DLD1 (cell line): ENCODE data around the gene BCL11B.

Experiments used
- in situ Hi-C: cut with HindIII; loops from 2 replicates; pipeline ENCODE4 v1.10.0; 2017; ENCODE audit warnings: low sequenced_read_pairs

Gene BCL11B

DNA sequence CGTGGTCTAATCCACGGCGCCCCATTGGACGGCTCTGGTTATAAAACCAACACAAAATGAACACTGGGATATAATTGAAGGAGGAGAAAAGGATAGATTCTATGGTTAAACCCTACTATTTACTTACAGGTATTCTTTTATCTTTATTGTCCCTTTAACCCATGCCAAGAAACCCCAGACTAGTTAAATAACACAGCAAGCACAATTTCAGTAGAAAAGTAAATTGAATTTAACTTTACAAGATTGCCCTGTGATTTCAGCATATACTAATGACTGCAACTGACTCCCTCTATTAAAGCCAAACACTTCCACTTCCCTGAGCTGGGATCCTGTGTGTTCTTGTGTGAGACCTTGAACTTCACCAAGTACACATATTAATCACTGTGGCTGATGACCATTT is 45.3 kb downstream of the BCL11B start:
- in situ Hi-C loops, result no loop called here

DNA sequence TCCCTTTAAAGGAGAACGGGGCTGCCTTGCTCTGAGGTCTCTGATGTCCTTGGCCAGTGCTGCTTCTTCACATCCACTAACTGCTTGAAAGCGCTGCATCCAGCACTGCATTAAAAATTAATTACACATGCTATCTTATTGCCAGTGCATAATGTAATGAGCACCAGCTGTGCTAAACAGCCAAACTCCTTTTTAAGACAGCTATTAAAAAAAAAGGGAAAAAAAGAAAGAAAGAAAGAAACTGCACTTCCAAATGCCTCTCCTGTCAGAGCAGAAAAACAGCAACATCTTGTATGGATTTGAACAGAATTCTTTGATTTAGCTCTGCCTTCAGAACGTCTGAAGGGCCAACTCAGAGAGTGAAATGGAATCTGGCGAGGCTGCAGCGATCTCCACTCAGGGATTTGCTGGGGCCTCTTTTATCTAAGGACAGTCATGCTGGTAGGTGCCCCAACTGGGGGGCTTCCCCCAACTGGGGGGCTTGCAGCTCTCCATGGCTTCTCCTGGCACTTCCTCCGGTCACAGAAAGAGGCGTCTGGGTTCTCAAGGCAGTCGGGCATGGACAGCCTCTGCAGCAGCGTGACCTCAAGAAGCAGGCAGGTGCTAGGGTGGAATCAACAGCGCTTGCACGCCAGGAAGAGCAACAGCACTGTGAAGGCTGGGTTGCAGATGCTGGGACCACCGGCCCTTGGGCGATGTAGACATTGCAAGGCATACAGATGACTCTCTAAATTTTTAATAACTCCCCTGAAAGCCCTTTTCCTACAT is 46.4 kb downstream of the BCL11B start:
- in situ Hi-C loops, result no loop called here

DNA sequence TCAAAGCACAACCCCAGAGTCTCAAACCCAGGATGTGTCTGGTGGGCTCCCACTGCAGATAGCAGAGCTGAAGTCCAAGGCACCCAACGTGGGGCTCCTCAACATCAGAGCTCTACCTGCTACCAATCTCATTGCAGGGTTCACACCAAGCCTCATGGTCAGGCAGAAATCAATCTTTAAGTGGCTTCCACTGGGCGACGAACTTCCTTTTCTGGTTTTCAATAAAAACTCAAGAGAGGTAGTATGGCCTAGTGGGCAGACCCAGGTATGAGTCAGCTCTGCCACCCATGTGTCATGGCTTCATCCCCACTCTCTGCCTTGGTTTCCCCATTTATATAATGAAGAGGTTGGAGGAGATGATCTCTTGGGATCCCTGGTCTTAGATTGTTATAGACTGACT is 47.0 kb downstream of the BCL11B start:
- in situ Hi-C loops, result no loop called here

DNA sequence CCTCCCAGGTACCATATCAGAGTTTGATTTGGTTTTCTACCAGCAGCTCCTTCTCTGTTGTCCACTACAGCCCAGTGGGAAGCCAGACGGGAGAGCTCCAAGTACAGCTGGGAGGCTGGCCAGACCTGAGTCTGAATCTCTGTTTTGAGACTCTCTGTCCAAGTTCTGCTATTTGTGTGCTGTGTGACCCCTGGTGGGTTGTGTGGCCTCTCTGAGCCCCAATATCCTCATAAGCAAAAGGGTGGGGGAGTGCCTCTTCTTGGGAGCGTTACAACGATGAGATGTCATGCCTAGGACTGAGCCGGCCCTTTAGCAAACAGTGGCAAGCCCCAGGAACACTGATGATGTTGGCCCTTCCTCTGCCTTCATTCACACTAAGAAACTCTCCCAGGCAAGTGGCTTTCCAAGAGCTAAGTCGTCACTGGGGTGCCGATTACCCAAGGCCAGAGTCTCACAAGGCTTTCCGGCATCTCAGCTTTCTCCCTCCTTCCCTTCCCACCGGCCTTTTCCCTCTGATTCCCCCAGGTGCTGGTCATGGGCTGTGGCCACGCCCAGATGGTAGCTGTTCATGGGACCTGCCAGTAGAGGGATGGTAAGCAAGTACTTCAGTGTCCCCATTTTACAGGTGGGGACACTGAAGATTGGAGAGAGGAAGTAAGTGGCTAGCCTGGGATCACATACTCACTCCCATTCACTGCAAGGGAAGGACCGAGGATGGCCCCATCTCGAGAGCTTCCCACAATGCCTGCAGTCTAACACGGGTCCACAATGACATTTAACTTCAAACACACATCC is 47.7 kb downstream of the BCL11B start:
- in situ Hi-C loops, result no loop called here

DNA sequence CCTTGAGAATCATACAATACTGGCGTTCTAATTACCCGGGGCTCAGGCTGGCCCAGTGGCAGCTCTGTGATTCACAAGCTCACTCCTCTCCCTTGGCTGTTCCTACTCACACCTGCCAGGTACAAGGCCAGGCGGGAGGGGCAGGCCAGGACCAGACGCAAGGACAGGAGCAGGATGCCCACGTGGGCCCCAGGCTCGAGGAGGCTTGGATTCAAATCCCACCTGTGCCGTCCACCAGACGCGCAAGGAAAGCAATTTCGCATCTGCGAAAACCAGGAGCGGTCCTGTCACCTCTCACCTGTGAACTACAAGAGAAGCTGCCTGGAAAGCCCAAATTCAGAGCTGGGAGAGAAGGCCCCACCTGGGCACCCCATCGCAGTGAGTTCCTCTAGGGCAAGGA is 50.6 kb downstream of the BCL11B start:
- in situ Hi-C loops, result no loop called here

DNA sequence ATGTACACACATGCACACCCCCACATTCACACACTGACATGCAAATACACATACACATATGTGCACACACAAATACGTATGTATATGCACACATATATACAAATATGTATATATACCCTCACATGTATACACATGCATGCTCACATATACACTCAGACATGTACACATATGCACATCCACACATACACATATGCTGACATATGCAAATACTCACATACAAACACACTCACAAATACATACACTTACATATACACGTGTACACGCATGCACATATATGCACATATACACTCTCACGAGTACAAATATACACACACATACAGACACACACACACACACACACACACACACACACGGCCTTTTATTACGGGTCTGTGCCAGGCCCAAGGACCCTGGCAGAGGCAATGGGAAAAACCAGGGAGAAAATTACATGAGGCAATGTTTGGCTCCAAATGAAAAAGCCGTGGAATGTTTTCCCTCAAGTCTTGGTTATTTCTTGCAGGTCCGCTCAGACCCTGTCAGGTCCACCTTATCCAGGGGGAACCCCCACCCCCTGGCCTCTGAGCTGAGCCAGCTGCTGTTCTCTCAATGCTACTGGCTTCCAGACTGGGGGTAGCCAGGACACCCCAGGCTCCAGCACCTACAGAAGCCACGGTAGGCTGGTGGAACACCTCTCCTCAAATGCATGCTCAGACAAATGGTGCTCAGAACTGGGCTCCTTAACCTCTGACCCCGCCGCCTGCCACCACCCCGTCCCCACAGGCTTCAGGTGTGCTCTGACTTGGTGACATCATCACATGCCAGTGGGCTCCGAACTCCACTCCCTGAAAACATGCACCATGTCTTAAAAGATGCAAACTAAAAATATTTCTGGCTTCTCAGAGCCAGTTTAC is 54.7 kb downstream of the BCL11B start:
- in situ Hi-C loops, result no loop called here

DNA sequence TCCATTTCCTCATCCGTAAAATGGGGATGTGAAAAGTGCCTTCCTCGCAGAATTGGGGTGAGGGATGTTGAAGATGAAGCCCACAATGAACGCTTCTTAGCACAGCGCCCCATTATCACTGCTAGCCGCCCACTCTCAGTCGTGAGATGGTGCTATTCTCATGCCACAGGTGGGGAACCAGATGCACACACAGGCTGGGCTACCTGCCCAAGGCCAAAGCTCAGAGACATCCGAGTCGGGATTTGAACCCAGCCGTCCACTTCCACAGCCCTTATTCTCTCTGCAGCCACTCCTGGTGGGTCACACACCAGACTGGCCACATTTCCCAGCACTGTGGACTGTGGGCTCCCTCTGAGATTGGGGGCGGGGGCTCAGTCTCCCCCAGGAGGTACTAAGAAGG is 55.8 kb downstream of the BCL11B start:
- in situ Hi-C loops, result no loop called here

DNA sequence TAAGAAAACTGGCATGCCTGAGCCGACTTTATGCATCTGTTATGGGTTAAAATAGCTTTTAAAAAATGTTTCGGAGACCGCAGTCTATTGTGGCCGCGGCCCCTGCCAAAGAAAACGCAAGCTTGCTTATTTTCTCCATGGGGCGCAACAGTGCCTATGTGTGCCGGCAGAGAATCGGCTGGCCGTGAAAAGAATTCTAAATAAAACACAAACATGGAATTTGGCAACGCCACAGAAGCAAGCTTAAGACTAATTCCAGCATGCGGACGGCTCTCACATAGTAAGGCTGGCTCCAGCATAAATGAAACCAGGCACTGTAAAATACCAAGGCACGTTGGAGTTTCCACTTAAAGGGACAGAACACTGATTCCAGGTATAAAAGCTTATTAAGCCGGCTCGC is 56.7 kb downstream of the BCL11B start:
- in situ Hi-C loops, result no loop called here

DNA sequence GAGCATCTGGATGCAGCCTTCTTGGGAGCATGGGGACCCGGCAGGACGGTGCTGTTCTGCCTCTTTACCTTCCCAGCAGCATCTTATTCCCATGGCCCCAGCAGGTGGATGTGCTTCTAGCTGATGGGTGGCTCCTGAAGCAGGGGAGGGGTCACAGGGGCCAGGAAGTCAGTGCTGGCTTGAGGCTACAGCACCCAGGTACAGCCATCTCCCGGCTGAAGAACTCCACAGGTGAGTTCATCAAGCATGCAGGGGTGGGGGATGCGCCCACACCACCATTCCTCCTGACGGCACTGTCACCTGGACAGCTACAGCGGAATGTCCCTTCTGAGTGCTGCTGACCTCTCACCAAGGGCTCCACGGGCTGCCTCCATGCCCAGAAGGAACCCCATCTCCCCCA is 57.3 kb downstream of the BCL11B start:
- in situ Hi-C loops, result no loop called here

DNA sequence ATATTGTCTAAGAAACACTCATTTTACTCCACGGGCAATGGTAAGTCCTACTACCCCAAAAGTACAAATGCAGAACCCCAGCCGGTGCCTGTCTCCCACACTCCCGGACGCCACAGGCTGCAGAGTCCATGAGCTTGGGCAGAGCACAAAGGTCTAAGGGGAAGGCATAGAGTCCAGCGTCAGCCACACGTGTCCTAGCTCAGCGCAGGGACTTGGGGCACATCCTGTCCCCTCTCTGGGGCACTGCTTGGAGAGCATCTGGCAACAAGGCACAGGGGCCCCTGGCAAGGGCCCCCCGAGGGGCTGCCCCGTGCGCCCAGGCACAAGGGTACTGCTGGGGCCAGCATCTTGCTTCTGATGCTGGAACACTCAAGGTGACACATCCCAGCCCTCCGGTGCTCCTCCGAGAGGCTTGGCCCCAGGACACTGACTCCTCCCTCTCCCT is 58.4 kb downstream of the BCL11B start:
- in situ Hi-C loops, result no loop called here

DNA sequence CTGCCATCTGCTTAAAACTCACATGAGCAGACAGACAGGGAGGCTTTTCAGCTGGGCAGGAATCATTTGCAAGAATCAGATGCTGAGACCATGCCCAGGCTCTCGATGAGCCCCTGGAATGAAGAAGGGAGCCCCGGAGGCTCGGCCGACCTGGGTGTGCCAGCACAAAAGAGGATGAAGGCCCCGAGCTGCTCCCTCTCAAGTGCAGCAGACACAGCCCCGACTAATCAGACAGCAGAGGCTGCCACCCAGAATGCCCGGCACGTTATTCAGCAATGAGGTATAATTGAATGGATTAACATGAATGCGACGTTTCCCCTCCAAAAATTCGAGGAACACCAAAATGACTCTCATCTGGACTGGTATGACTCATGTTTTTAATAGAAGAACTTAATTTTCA is 58.9 kb downstream of the BCL11B start:
- in situ Hi-C loops, result no loop called here

DNA sequence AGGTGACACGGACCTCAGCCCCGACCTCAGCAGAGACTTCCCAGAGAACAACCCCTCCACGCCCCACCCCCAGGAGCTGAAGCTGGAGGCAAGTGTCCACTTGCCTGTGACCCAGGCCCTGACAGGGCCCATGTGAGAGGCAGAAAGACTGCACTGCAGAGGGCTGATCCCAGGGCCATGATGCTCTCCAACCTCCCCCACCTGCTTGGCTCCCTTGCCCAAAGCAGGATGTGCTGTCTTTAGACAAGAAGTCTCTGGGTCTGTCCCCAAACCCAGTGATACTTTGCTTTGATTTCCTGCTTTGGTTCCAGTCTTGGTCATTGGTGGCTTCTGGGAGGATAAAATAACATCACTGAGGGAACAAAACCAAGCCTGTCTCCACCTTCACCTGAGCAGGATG is 59.4 kb downstream of the BCL11B start:
- in situ Hi-C loops, result no loop called here

DNA sequence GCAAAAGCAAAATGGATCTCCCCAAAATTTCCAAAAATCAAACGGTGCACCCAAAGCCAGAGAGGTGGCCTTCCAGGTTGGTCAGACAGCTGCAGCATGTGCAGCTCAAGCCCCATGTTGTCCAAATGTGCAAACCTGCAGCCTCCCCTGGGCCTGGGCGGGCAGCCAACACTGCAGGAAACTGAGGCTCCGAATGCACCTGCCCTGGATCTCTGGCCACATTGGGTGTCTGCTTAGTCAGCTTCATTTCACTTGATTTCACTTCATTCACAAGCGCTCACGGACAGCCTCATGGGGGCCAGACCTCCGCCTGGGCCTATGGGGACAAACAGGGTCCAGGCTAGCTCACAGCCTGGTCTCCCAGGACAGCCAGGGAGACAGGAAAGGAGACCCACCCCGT is 59.8 kb downstream of the BCL11B start:
- in situ Hi-C loops, result no loop called here

DNA sequence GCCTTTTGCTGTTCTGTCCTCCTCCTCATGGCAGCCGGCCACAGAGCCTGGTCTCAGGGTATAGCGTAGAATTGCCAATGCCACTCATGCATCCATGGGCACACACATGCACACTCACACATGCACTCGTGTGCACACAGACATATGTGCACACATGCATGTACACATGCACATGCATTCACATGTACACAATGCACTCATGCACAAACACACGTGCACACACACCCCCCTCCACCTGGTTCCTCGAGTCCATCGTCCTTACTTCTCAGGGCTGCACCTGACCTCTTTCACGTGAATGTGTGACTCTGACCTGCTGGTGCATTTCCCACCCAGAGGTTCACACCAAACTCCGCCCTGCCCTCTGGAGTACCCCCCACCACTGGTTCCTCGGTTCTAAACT is 60.6 kb downstream of the BCL11B start:
- in situ Hi-C loops, result no loop called here

DNA sequence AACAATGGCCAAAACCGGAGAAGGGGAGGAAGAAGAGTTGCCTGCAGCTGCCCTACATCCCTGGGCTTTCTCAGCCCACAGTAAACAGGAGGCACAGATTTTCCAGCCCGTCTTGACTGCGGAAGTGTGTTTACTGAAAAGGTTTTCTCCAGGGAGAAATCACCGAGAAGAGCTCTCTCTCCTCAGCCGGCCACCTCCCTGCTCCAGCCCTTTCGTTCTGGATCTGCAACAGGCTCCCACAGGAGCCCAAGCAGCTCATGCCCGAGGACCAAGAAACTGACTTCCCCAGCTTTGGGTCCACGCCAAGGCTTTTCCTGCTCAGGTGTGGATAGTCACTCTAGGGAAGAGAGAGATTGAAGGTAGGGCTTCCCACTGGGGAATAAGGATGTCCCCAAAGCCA is 61.7 kb downstream of the BCL11B start:
- in situ Hi-C loops, result no loop called here

DNA sequence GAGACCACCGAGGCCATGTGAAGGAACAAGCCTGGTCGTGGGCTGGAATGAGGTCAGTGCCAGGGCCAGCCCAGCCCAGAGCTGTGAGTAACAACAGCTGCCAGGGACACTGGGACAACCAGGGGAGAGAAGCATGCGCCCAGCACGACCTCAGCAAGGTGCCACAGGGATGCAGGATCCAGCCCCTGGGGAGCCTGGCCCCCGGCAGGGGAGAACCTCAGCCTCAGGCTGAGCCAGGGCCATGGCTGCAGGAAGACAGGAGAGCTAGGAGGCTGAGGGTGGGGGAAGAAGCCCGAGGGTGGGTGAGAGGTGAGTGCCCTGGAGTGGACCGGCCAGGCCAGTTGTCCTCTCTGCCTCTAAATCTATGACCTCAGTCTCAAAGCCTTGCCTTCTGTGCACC is 62.6 kb downstream of the BCL11B start:
- in situ Hi-C loops, result no loop called here

DNA sequence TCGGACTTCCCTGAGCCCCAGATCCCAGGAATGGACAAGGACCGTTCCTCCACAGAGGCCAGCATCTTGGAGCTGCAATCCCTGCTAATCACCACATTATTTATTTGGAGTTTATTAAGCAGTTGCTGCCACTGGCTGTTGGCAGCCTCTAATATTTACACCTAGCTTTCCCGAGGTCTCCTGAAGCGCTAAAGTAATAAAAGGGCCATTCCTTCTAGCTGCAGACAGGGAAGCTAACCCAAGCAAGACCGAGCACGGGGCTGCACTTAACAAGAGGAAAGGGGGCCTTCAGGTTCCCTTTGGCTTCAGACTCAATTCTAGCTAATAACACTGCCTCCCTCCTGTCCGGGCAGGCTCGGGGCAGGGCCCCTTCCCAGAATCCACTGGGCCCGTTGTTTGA is 63.7 kb downstream of the BCL11B start:
- in situ Hi-C loops, result no loop called here

DNA sequence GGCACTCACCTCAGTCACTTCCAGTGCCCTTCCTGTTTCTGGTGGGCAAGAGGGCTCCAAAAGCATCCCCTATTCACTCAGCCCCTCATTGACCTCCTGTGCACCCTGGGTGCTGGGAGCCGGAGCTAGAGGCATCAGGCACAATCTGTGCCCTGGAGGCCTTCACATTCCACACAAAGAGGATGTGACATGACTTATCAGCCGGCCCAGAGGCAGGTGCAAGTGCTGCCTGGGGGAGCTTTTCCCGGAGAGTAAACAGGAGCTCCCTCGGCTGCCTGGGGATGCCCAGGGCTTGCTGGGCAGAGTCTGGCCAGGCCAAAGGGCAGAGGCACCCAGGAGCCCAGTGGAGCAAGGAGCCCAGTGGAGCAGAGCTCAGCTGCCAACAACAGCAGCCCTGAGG is 64.5 kb downstream of the BCL11B start:
- in situ Hi-C loops, result no loop called here

DNA sequence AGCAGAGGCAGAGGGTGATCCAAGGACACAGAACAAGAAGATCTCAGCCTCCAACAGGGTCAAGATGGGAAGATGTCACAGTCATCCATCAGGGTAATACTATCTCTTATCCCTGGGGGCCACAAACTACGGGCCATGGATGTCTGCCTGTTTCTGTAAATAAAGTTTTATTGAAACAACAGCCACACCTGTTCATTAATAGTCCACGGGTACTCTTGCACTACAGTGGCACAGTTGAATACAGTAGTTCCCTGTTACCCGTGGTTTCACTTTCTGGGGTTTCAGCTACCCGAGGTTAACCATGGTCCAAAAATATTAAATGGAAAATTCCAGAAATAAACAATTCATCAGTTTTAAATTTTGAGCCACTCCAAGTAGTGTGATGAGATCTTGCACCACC is 65.9 kb downstream of the BCL11B start:
- in situ Hi-C loops, result no loop called here

DNA sequence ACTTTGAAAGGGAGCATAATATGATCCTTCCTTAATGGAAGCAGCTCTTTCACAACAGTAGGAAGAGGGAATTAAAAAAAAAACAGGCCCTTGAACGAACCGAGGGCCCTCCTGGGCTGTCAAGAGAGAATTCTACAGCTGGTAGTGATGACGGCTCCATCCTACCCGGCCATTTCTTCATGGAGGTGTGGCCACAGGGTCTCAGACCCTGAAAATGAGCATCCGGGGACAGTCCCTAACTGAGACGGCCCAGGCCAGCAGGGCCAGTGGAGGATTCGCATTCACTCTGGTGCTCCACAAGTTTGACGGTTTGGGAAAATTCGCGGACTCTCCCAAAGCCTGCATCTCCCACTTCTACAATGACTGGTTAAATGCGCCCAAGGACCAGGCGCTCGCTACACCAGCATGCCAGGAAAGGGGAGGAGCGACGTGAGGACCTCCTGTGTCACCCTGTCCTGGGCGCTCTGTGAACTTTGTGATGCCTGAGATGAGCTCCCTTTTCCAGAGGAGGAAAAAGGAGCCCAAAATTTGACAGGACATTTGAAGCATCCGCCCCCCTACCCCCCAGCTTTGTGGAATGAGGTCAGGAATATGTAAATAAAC is 66.8 kb downstream of the BCL11B start:
- in situ Hi-C loops, result no loop called here

DNA sequence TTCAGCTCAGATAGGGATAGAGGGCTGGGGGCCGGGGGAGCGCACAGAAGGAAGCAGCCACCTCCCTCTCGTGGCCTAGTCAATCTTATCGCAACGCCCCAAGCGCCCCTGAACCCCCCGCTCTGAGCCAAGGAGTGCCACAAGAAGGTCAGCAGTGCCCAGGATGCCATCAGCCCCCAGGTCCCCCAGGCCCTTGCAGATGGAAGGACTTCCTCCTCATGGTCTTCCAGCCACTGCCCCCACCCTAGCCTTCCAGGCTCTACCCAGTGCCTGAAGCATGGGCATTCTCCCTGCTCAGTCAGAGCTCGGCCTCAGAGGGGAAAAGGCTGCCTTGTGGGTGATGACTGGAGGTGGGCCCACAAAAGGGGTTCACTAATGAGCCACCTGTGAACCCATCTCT is 68.2 kb downstream of the BCL11B start:
- in situ Hi-C loops, result no loop called here
